IMR-90 (cell line): ENCODE data around the gene S100A8. TPM values are rescaled to one million over a fixed set of nuclear protein-coding genes. Genes with fewer than 3 reads are reported as not detected.

Experiments
- ATAC-seq: fragments of 200-7000 bp; cut with Tn5 transposase; 2 replicates; pipeline ENCODE4 v1.9.1; 2020; ENCODE audit warnings: low read depth, mild to moderate bottlenecking, moderate library complexity
- BruUV-seq: library from RNA; stranded (reverse); fragments of 400-500 nt; replicated peaks from 2 replicates; lab custom pipeline; 2021; lab: Mats Ljungman, UMichigan
- CTCF ChIA-PET: fragments of 300-600 bp; formaldehyde crosslinking; extraction: SDS; loops from one replicate; lab custom pipeline; 2021; ENCODE audit warnings: antibody characterized with exemption; lab: Yijun Ruan, JAX
- POLR2A ChIA-PET: fragments of 300-600 bp; sonication (Branson Sonifier 250); formaldehyde crosslinking; loops from one replicate; lab custom pipeline; 2022; ENCODE audit warnings: antibody characterized with exemption; ENCODE audit not compliant: unreplicated experiment; lab: Charles Lee
- DNase-seq: peaks from one replicate; pipeline ENCODE4 v3.0.0; 2013
- H2AFZ ChIP-seq: replicated peaks from 2 replicates; pipeline ENCODE3; 2013; ENCODE audit warnings: low read length, mild to moderate bottlenecking; ENCODE audit not compliant: poor library complexity
- H2AK5ac ChIP-seq: 2 replicates; pipeline ENCODE4 v1.6.1; 2013; ENCODE audit warnings: low read depth, low read length, inconsistent platforms
- H2AK9ac ChIP-seq: replicated peaks from 2 replicates; pipeline ENCODE3; 2013; ENCODE audit warnings: mild to moderate bottlenecking, low read depth, low read length, moderate library complexity; ENCODE audit not compliant: poor library complexity
- H2BK120ac ChIP-seq: 2 replicates; pipeline ENCODE4 v1.6.1; 2013; ENCODE audit warnings: low read depth, low read length, inconsistent platforms
- H2BK15ac ChIP-seq: 3 replicates; pipeline ENCODE4 v1.6.1; 2013; ENCODE audit warnings: low read depth, low read length, inconsistent platforms
- H2BK20ac ChIP-seq: 2 replicates; pipeline ENCODE4 v1.6.1; 2013; ENCODE audit warnings: low read depth, mild to moderate bottlenecking, inconsistent platforms, low read length, moderate library complexity
- H2BK5ac ChIP-seq: 2 replicates; pipeline ENCODE4 v1.6.1; 2013; ENCODE audit warnings: mild to moderate bottlenecking, low read depth, low read length, inconsistent platforms; ENCODE audit not compliant: poor library complexity, severe bottlenecking
- H3K14ac ChIP-seq: replicated peaks from 2 replicates; pipeline ENCODE4 v1.6.1; 2013; ENCODE audit warnings: low read depth, low read length, inconsistent platforms
- H3K18ac ChIP-seq: 2 replicates; pipeline ENCODE4 v1.6.1; 2013; ENCODE audit warnings: low read depth, low read length, control low read depth
- H3K23ac ChIP-seq: 2 replicates; pipeline ENCODE4 v1.6.1; 2013; ENCODE audit warnings: low read depth, low read length, inconsistent platforms
- H3K27ac ChIP-seq: 2 replicates; pipeline ENCODE4 v1.5.1; 2013; ENCODE audit warnings: mild to moderate bottlenecking, control low read depth, low read length; ENCODE audit not compliant: insufficient read depth
- H3K27me3 ChIP-seq: 2 replicates; pipeline ENCODE4 v1.6.1; 2013; ENCODE audit warnings: low read length; ENCODE audit not compliant: control insufficient read depth, insufficient read depth
- H3K36me3 ChIP-seq: 2 replicates; pipeline ENCODE4 v1.6.1; 2013; ENCODE audit warnings: low read length, mixed read lengths; ENCODE audit not compliant: control insufficient read depth, insufficient read depth
- H3K4ac ChIP-seq: 2 replicates; pipeline ENCODE4 v1.6.1; 2013; ENCODE audit warnings: low read depth, low read length, inconsistent platforms
- H3K4me1 ChIP-seq: 2 replicates; pipeline ENCODE4 v1.6.1; 2013; ENCODE audit warnings: low read length, mixed read lengths; ENCODE audit not compliant: control insufficient read depth, insufficient read depth
- H3K4me2 ChIP-seq: 2 replicates; pipeline ENCODE4 v1.6.1; 2013; ENCODE audit warnings: low read depth, mild to moderate bottlenecking, control low read depth, low read length, moderate library complexity
- H3K4me3 ChIP-seq: 2 replicates; pipeline ENCODE4 v1.5.1; 2013; ENCODE audit warnings: low read depth, mild to moderate bottlenecking, control low read depth, low read length, moderate library complexity; ENCODE audit not compliant: insufficient read depth
- H3K56ac ChIP-seq: 2 replicates; pipeline ENCODE4 v1.6.1; 2013; ENCODE audit warnings: low read length, inconsistent platforms; ENCODE audit not compliant: insufficient read depth; ENCODE audit errors: extremely low read depth
- H3K79me1 ChIP-seq, 2 experiments: 2 replicates each; pipeline ENCODE4 v1.6.1; 2013; ENCODE audit warnings: low read length in 2 of 2, inconsistent platforms in 1 of 2, low read depth in 1 of 2
- H3K9ac ChIP-seq: 2 replicates; pipeline ENCODE4 v1.6.1; 2013; ENCODE audit warnings: low read depth, low read length, control low read depth
- H3K9me1 ChIP-seq: 2 replicates; pipeline ENCODE4 v1.6.1; 2013; ENCODE audit warnings: low read length, inconsistent platforms; ENCODE audit not compliant: insufficient read depth
- H3K9me3 ChIP-seq: 2 replicates; pipeline ENCODE4 v1.6.1; 2013; ENCODE audit warnings: low read length; ENCODE audit not compliant: control insufficient read depth, insufficient read depth
- H4K20me1 ChIP-seq: 2 replicates; pipeline ENCODE4 v1.6.1; 2013; ENCODE audit warnings: low read length, inconsistent platforms; ENCODE audit not compliant: insufficient read depth
- H4K5ac ChIP-seq: 2 replicates; pipeline ENCODE4 v1.6.1; 2013; ENCODE audit warnings: mild to moderate bottlenecking, low read depth, low read length, control low read depth
- H4K8ac ChIP-seq, 2 experiments: 2 replicates each; pipeline ENCODE4 v1.6.1; 2013; ENCODE audit warnings: low read depth in 2 of 2, low read length in 2 of 2, control low read depth in 1 of 2, inconsistent platforms in 1 of 2
- H4K91ac ChIP-seq: 2 replicates; pipeline ENCODE4 v1.6.1; 2013; ENCODE audit warnings: low read depth, low read length, inconsistent platforms; ENCODE audit not compliant: insufficient read depth
- BHLHE40 ChIP-seq: fragments of 150-350 bp; IDR thresholded peaks from 2 replicates; pipeline ENCODE4 v1.6.1; 2016; ENCODE audit warnings: mild to moderate bottlenecking, low read depth, low read length
- CEBPB ChIP-seq: IDR thresholded peaks from 2 replicates; pipeline ENCODE4 v1.6.1; 2012; ENCODE audit warnings: low read depth, low read length, improper control_type of control experiment
- CHD1 ChIP-seq: IDR thresholded peaks from 2 replicates; pipeline ENCODE4 v1.6.1; 2012; ENCODE audit warnings: low read depth, low read length, improper control_type of control experiment
- FOS ChIP-seq: fragments of 150-350 bp; IDR thresholded peaks from 2 replicates; pipeline ENCODE4 v1.6.1; 2016; ENCODE audit warnings: low read depth, low read length
- MAFK ChIP-seq: IDR thresholded peaks from 2 replicates; pipeline ENCODE4 v1.6.1; 2012; ENCODE audit warnings: low read depth, low read length, improper control_type of control experiment
- NFE2L2 ChIP-seq: fragments of 150-350 bp; IDR thresholded peaks from 2 replicates; pipeline ENCODE4 v1.6.1; 2016; ENCODE audit warnings: low read depth, mild to moderate bottlenecking, low read length
- POLR2A ChIP-seq: IDR thresholded peaks from 2 replicates; pipeline ENCODE4 v1.6.1; 2012; ENCODE audit warnings: mild to moderate bottlenecking, low read depth, low read length
- RCOR1 ChIP-seq: IDR thresholded peaks from 2 replicates; pipeline ENCODE4 v1.6.1; 2012; ENCODE audit warnings: mild to moderate bottlenecking, low read length, improper control_type of control experiment; ENCODE audit not compliant: insufficient replicate concordance
- RFX5 ChIP-seq: IDR thresholded peaks from 2 replicates; pipeline ENCODE4 v1.8.0; 2012; ENCODE audit warnings: low read depth, mild to moderate bottlenecking, low read length, moderate library complexity
- SMC3 ChIP-seq: fragments of 150-350 bp; IDR thresholded peaks from 2 replicates; pipeline ENCODE4 v1.6.1; 2016; ENCODE audit warnings: low read depth, mild to moderate bottlenecking, antibody characterized with exemption, low read length, moderate library complexity
- WGBS, 2 experiments: methylation state at CpG; one replicate each; pipeline versions ENCODE4 v1.1.5 to v1.1.7; 2013; ENCODE audit warnings: missing lambda C conversion rate in 2 of 2; ENCODE audit not compliant: insufficient read length in 1 of 2; ENCODE audit errors: extremely low coverage in 2 of 2; 5-methylcytosine and 5-hydroxymethylcytosine counted together
- dilution Hi-C: fragments of 300-500 bp; cut with HindIII; formaldehyde crosslinking; loops from one replicate; pipeline ENCODE4 v1.14.3; 2018; ENCODE audit warnings: low sequenced_read_pairs; ENCODE audit not compliant: unreplicated experiment
- in situ Hi-C: fragments of 300-500 bp; cut with MboI; formaldehyde crosslinking; loops from 3 replicates; pipeline ENCODE4 v1.14.3; 2019; ENCODE audit warnings: low sequenced_read_pairs, inconsistent platforms, mixed read lengths
- intact Hi-C: fragments of 100-400 bp; cut with micrococcal nuclease; formaldehyde crosslinking; loops from 2 replicates; pipeline ENCODE4 v1.10.0; 2022
- polyA plus RNA-seq, 3 experiments: library from polyadenylated mRNA; depleted of rRNA; stranded (reverse); fragments of >200 nt; gene quantifications; 2 replicates each; pipeline ENCODE4 v1.2.3, GENCODE V29; 2012; ENCODE audit warnings: low replicate concordance in 1 of 3
- total RNA-seq: library from RNA; depleted of rRNA; stranded (reverse); fragments of >200 nt; gene quantifications from 2 replicates; pipeline ENCODE4 v1.2.3, GENCODE V29; 2012
- TF ChIP-seq, protein P1 (sequence below): fragments of 150-350 bp; IDR thresholded peaks from 2 replicates; pipeline ENCODE4 v1.6.1; 2016; ENCODE audit warnings: low read depth, mild to moderate bottlenecking, low read length, moderate library complexity, borderline replicate concordance
- TF ChIP-seq, protein P2 (sequence below): fragments of 150-350 bp; IDR thresholded peaks from 2 replicates; pipeline ENCODE4 v1.6.1; 2017; ENCODE audit warnings: mild to moderate bottlenecking, antibody characterized with exemption, low read length, low read depth
- TF ChIP-seq, protein P3 (sequence below): conservative IDR thresholded peaks from 2 replicates; pipeline ENCODE4 v1.5.1; 2012; ENCODE audit warnings: mild to moderate bottlenecking, low read depth, low read length, improper control_type of control experiment

The S100A8 gene
- total and polyA plus RNA-seq, 2 of the 4 experiments (the other 2 are of a cell fraction): not detected

DNA sequence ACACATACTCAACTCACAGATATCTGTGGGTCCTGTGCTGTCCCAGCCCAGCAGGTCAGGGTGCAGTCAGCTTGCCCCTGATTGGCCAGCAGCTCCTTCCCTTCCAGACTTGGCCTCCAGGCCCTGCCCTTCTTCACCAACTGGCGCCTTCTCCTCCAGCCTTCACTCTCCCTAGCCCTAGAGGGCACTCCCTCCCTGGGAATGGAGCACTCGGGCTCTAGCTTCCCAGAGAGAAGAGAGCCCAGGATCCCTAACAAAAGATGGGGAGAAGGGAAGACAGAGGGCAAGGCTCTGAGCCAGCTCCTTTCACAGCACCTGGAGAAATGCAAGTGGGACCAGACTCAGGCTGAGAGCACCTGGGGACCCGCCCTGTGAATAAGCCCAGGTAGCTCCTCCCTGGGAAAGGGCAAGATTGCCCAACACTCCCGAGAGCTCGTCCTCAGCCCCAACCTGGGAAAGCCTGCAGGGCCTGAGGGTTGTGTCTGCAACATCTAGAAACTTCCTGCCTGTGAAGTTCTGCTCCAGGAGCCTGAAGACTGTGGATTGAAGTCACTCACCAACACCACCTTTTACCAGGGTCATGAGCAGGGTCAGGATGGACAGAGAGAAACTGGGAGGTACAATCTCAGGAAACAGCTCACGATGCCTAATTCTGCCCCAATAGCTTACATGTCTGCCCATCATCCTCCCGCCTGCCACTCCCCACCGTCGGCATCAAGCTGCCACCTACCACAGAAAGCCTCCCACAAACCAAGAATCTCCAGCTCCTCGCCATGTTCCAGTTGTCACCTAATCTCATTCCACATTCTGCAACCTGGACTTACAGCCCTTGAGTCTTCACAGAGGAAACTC lies 42.1 kb downstream of the S100A8 start, which contains the start of gene PGLYRP4 (continued):
- TF ChIP-seq MAFK: no peak

DNA sequence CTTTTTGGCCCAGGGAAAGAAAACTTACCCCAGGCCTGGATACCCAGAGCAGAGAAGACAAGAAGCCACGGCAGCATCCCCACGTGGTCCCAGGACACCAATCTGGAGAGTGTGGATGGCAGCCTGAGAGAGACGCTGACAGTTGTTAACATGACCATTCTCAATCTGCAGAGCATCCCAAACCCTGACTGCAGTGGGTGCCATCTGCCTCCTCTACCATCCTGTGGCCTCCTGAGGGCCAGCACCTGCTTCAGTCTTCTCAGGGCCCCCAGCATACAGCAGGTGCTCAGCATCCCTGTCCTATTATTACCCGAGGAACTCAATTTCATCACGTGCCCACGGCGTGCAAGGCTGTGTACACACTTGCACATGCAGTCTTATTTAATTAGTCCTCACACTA lies 43.0 kb downstream of the S100A8 start:
- no peak overlapping the region for H2BK20ac ChIP-seq
- CTCF ChIA-PET: no interaction called here
- TF ChIP-seq CHD1: no peak
- no peak for TF ChIP-seq FOS
- no peak for TF ChIP-seq CEBPB
- no peak for TF ChIP-seq POLR2A
- TF ChIP-seq RCOR1: no peak
- TF ChIP-seq RFX5: no peak
- TF ChIP-seq, protein P1, sequence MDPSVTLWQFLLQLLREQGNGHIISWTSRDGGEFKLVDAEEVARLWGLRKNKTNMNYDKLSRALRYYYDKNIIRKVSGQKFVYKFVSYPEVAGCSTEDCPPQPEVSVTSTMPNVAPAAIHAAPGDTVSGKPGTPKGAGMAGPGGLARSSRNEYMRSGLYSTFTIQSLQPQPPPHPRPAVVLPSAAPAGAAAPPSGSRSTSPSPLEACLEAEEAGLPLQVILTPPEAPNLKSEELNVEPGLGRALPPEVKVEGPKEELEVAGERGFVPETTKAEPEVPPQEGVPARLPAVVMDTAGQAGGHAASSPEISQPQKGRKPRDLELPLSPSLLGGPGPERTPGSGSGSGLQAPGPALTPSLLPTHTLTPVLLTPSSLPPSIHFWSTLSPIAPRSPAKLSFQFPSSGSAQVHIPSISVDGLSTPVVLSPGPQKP: no peak
- no peak for TF ChIP-seq BHLHE40
- TF ChIP-seq, protein P2, sequence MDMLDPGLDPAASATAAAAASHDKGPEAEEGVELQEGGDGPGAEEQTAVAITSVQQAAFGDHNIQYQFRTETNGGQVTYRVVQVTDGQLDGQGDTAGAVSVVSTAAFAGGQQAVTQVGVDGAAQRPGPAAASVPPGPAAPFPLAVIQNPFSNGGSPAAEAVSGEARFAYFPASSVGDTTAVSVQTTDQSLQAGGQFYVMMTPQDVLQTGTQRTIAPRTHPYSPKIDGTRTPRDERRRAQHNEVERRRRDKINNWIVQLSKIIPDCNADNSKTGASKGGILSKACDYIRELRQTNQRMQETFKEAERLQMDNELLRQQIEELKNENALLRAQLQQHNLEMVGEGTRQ: no peak
- no peak for TF ChIP-seq SMC3
- TF ChIP-seq NFE2L2: no peak
- no peak for TF ChIP-seq MAFK
- TF ChIP-seq, protein P3, sequence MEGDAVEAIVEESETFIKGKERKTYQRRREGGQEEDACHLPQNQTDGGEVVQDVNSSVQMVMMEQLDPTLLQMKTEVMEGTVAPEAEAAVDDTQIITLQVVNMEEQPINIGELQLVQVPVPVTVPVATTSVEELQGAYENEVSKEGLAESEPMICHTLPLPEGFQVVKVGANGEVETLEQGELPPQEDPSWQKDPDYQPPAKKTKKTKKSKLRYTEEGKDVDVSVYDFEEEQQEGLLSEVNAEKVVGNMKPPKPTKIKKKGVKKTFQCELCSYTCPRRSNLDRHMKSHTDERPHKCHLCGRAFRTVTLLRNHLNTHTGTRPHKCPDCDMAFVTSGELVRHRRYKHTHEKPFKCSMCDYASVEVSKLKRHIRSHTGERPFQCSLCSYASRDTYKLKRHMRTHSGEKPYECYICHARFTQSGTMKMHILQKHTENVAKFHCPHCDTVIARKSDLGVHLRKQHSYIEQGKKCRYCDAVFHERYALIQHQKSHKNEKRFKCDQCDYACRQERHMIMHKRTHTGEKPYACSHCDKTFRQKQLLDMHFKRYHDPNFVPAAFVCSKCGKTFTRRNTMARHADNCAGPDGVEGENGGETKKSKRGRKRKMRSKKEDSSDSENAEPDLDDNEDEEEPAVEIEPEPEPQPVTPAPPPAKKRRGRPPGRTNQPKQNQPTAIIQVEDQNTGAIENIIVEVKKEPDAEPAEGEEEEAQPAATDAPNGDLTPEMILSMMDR: no peak

More for the DNA sequence above, 43.0 kb downstream of the S100A8 start:
- H3K14ac ChIP-seq: no peak overlapping the region
- no peak overlapping the region for H3K27ac ChIP-seq
- no peak overlapping the region for H3K4me3 ChIP-seq
- no peak overlapping the region for H3K4ac ChIP-seq
- H3K9ac ChIP-seq: no peak overlapping the region
- in situ Hi-C loops (no loop called here), intact Hi-C loops (no loop called here), dilution Hi-C loops (no loop called here)
- DNase-seq (no peak), ATAC-seq (no peak)
- H3K9me1 ChIP-seq: no peaks in the 10 kb centered on the region
- WGBS, 2 experiments: 66% methylated on average over 4 of the region's 7 CpGs; no CpG with 5 or more reads in 1 of the 2 experiments
- H3K27me3 ChIP-seq: peaks cover 4% of the 10 kb centered on the region; the same call in 1 of the 2 replicates
- no peak overlapping the region for H3K18ac ChIP-seq
- no peak overlapping the region for H2BK5ac ChIP-seq
- H4K91ac ChIP-seq: no peak overlapping the region
- no peak overlapping the region for H2BK15ac ChIP-seq
- no TSS peak for BruUV-seq
- no peak overlapping the region for H3K4me2 ChIP-seq
- no peaks in the 10 kb centered on the region for H3K79me1 ChIP-seq
- H3K23ac ChIP-seq: no peak overlapping the region
- H2AK5ac ChIP-seq: no peak overlapping the region
- no peaks in the 10 kb centered on the region for H3K9me3 ChIP-seq
- H4K5ac ChIP-seq: no peak overlapping the region
- no peak overlapping the region for H2AFZ ChIP-seq
- POLR2A ChIA-PET: no interaction called here
- no peaks in the 10 kb centered on the region for H3K4me1 ChIP-seq
- H3K36me3 ChIP-seq: no peaks in the 10 kb centered on the region
- H4K20me1 ChIP-seq: no peaks in the 10 kb centered on the region
- no peak overlapping the region for H3K56ac ChIP-seq
- no peak overlapping the region for H2AK9ac ChIP-seq
- H2BK120ac ChIP-seq: no peak overlapping the region
- no peak overlapping the region for H4K8ac ChIP-seq
